ENCODE data around the gene DYNC1H1.

Gene DYNC1H1

DNA sequence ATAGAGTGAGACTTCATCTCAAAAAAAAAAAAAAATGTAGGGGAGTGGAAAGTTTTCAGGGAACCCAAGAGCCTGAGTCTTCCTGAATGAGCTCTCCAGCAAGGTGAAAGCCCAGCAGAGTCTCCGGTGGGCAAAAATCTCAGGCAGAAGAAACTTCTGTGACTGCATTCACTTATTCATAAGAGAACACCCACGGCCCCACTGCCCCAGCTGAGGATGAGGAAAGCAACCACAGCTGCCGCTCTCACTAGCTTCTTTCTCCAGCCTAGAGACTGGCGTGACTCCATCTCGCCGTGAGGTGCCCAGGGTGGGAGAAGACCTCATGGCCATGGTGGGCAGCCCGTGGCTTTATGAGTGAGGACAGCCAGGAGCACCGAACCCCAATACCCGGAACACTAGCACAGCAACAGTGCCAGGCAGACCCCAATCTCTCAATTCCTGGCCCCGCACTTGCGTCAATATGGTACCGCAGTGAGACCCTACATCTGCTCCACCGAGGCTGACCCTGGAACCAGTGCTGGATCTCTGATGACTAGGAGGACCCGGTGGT lies 29.7 kb upstream of the DYNC1H1 start:
- Histone ChIP-seq H4K8ac (ENCODE audit: low read depth, low read length) (no peak overlapping the region), H3K9ac (ENCODE audit: low read length) (no peak overlapping the region), H2BK120ac (ENCODE audit: low read depth, low read length) (no peak overlapping the region), H3K79me2 (ENCODE audit: control insufficient read depth, insufficient read depth, low read length) (no peaks in the 10 kb centered on the region), H2BK15ac (replicated peaks; ENCODE audit: low read depth) (no peak overlapping the region), H3K27ac (ENCODE audit: low read depth, low read length) (no peak overlapping the region), H3K4me2 (ENCODE audit: low read length) (no peak overlapping the region), H3K79me1 (ENCODE audit: low read length) (no peaks in the 10 kb centered on the region), H3K56ac (ENCODE audit: low read length) (no peak overlapping the region), H2BK5ac (ENCODE audit: low read length) (no peak overlapping the region), H4K5ac (ENCODE audit: low read length) (no peak overlapping the region), H3K36me3 (ENCODE audit: control insufficient read depth, insufficient read depth, low read length) (no peaks in the 10 kb centered on the region), H3K4me1 (ENCODE audit: control insufficient read depth, low read depth, low read length) (no peaks in the 10 kb centered on the region), H2AK5ac (ENCODE audit: low read length) (no peak overlapping the region), H3K27me3 (ENCODE audit: insufficient read depth, low read length, poor library complexity) (no peaks in the 10 kb centered on the region), H3K23ac (ENCODE audit: low read length) (no peak overlapping the region), H3K4ac (ENCODE audit: low read depth, low read length) (no peak overlapping the region), H3K4me3 (ENCODE audit: low read length) (no peak overlapping the region), H3K18ac (ENCODE audit: low read length) (no peak overlapping the region)
- DNase-seq: no peak
- no CpG with 5 or more reads among the region's 14 CpGs for WGBS (ENCODE audit: extremely low coverage, insufficient coverage, low lambda C conversion rate)

- no peak overlapping the region for H4K5ac ChIP-seq (ENCODE audit: low read length)
- no peak overlapping the region for H3K27ac ChIP-seq (ENCODE audit: low read depth, low read length)
- H3K18ac ChIP-seq (ENCODE audit: low read length): no peak overlapping the region
- no peak overlapping the region for H3K23ac ChIP-seq (ENCODE audit: low read length)
- H3K79me2 ChIP-seq (ENCODE audit: control insufficient read depth, insufficient read depth, low read length): no peaks in the 10 kb centered on the region
- H2BK120ac ChIP-seq (ENCODE audit: low read depth, low read length): no peak overlapping the region
- DNase-seq: no peak
- H3K4me2 ChIP-seq (ENCODE audit: low read length): no peak overlapping the region
- H3K56ac ChIP-seq (ENCODE audit: low read length): no peak overlapping the region
- no peak overlapping the region for H2BK5ac ChIP-seq (ENCODE audit: low read length)
- H3K36me3 ChIP-seq (ENCODE audit: control insufficient read depth, insufficient read depth, low read length): no peaks in the 10 kb centered on the region
- no peak overlapping the region for H4K8ac ChIP-seq (ENCODE audit: low read depth, low read length)
- H3K4me3 ChIP-seq (ENCODE audit: low read length): no peak overlapping the region
- no peaks in the 10 kb centered on the region for H3K27me3 ChIP-seq (ENCODE audit: insufficient read depth, low read length, poor library complexity)
- WGBS (ENCODE audit: extremely low coverage, insufficient coverage, low lambda C conversion rate): no CpG with 5 or more reads among the region's 13 CpGs
- no peak overlapping the region for H2BK15ac ChIP-seq (replicated peaks; ENCODE audit: low read depth)
- no peak overlapping the region for H2AK5ac ChIP-seq (ENCODE audit: low read length)
- H3K79me1 ChIP-seq (ENCODE audit: low read length): no peaks in the 10 kb centered on the region
- H3K4me1 ChIP-seq (ENCODE audit: control insufficient read depth, low read depth, low read length): no peaks in the 10 kb centered on the region
- no peak overlapping the region for H3K4ac ChIP-seq (ENCODE audit: low read depth, low read length)
- H3K9ac ChIP-seq (ENCODE audit: low read length): no peak overlapping the region
Measured at GRCh38 chr14:101937926-101938767, 26.2 kb upstream of the DYNC1H1 start.

- Histone ChIP-seq H3K4me1 (ENCODE audit: control insufficient read depth, low read depth, low read length) (no peaks in the 10 kb centered on the region), H3K79me2 (ENCODE audit: control insufficient read depth, insufficient read depth, low read length) (no peaks in the 10 kb centered on the region), H3K56ac (ENCODE audit: low read length) (no peak overlapping the region), H3K27me3 (ENCODE audit: insufficient read depth, low read length, poor library complexity) (no peaks in the 10 kb centered on the region), H3K23ac (ENCODE audit: low read length) (no peak overlapping the region), H3K18ac (ENCODE audit: low read length) (no peak overlapping the region), H3K79me1 (ENCODE audit: low read length) (no peaks in the 10 kb centered on the region), H2BK15ac (replicated peaks; ENCODE audit: low read depth) (no peak overlapping the region), H3K36me3 (ENCODE audit: control insufficient read depth, insufficient read depth, low read length) (no peaks in the 10 kb centered on the region), H3K4ac (ENCODE audit: low read depth, low read length) (no peak overlapping the region), H4K5ac (ENCODE audit: low read length) (no peak overlapping the region), H2BK5ac (ENCODE audit: low read length) (no peak overlapping the region), H3K4me3 (ENCODE audit: low read length) (no peak overlapping the region), H2BK120ac (ENCODE audit: low read depth, low read length) (no peak overlapping the region), H4K8ac (ENCODE audit: low read depth, low read length) (no peak overlapping the region), H3K4me2 (ENCODE audit: low read length) (no peak overlapping the region), H3K27ac (ENCODE audit: low read depth, low read length) (no peak overlapping the region), H3K9ac (ENCODE audit: low read length) (no peak overlapping the region), H2AK5ac (ENCODE audit: low read length) (no peak overlapping the region)
- no CpG with 5 or more reads among the region's 5 CpGs for WGBS (ENCODE audit: extremely low coverage, insufficient coverage, low lambda C conversion rate)
- DNase-seq: no peak
Measured at GRCh38 chr14:101939646-101940170, 24.7 kb upstream of the DYNC1H1 start.

GRCh38 chr14:101944451-101944850 lies 19.9 kb upstream of the DYNC1H1 start:
- H3K4me2 ChIP-seq (ENCODE audit: low read length): no peak overlapping the region
- H4K5ac ChIP-seq (ENCODE audit: low read length): no peak overlapping the region
- no peaks in the 10 kb centered on the region for H3K27me3 ChIP-seq (ENCODE audit: insufficient read depth, low read length, poor library complexity)
- no peak overlapping the region for H2BK120ac ChIP-seq (ENCODE audit: low read depth, low read length)
- H2BK5ac ChIP-seq (ENCODE audit: low read length): no peak overlapping the region
- no peak overlapping the region for H3K56ac ChIP-seq (ENCODE audit: low read length)
- no peak overlapping the region for H3K18ac ChIP-seq (ENCODE audit: low read length)
- no peak overlapping the region for H3K4ac ChIP-seq (ENCODE audit: low read depth, low read length)
- no peak overlapping the region for H2AK5ac ChIP-seq (ENCODE audit: low read length)
- no CpG with 5 or more reads among the region's 5 CpGs for WGBS (ENCODE audit: extremely low coverage, insufficient coverage, low lambda C conversion rate)
- H3K36me3 ChIP-seq (ENCODE audit: control insufficient read depth, insufficient read depth, low read length): no peaks in the 10 kb centered on the region
- no peak for DNase-seq
- H3K23ac ChIP-seq (ENCODE audit: low read length): no peak overlapping the region
- H3K79me1 ChIP-seq (ENCODE audit: low read length): peaks cover 2% of the 10 kb centered on the region
- H4K8ac ChIP-seq (ENCODE audit: low read depth, low read length): no peak overlapping the region
- H3K27ac ChIP-seq (ENCODE audit: low read depth, low read length): no peak overlapping the region
- no peaks in the 10 kb centered on the region for H3K4me1 ChIP-seq (ENCODE audit: control insufficient read depth, low read depth, low read length)
- no peaks in the 10 kb centered on the region for H3K79me2 ChIP-seq (ENCODE audit: control insufficient read depth, insufficient read depth, low read length)
- no peak overlapping the region for H2BK15ac ChIP-seq (replicated peaks; ENCODE audit: low read depth)
- no peak overlapping the region for H3K4me3 ChIP-seq (ENCODE audit: low read length)
- no peak overlapping the region for H3K9ac ChIP-seq (ENCODE audit: low read length)

DNA sequence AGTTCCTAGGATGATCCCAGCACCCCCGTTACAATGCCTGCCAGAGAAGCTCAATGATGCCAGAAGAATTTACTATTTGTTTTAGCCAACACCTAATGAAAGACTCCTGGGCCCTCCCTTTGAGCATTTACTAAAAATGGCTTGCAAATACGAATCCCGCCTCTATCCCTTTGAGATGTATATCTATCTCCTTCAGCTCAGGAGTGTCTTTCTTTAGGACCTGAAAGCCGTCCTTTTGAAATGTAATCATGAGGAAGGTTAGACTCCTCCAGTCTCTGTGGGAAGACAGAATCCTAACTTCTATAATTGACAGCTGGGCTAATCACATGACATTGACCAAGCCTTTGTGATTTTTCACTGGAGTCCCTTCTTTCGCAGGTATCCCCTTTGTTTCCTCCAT lies 19.2 kb upstream of the DYNC1H1 start:
- Histone ChIP-seq H3K4ac (ENCODE audit: low read depth, low read length) (no peak overlapping the region), H2BK5ac (ENCODE audit: low read length) (no peak overlapping the region), H3K4me1 (ENCODE audit: control insufficient read depth, low read depth, low read length) (no peaks in the 10 kb centered on the region), H3K27ac (ENCODE audit: low read depth, low read length) (no peak overlapping the region), H3K4me2 (ENCODE audit: low read length) (no peak overlapping the region), H3K36me3 (ENCODE audit: control insufficient read depth, insufficient read depth, low read length) (no peaks in the 10 kb centered on the region), H3K23ac (ENCODE audit: low read length) (no peak overlapping the region), H3K9ac (ENCODE audit: low read length) (no peak overlapping the region), H3K18ac (ENCODE audit: low read length) (no peak overlapping the region), H4K8ac (ENCODE audit: low read depth, low read length) (no peak overlapping the region), H3K27me3 (ENCODE audit: insufficient read depth, low read length, poor library complexity) (no peaks in the 10 kb centered on the region), H3K79me2 (ENCODE audit: control insufficient read depth, insufficient read depth, low read length) (no peaks in the 10 kb centered on the region), H4K5ac (ENCODE audit: low read length) (no peak overlapping the region), H2BK120ac (ENCODE audit: low read depth, low read length) (no peak overlapping the region), H3K79me1 (ENCODE audit: low read length) (peaks cover 2% of the 10 kb centered on the region), H3K4me3 (ENCODE audit: low read length) (no peak overlapping the region), H2BK15ac (replicated peaks; ENCODE audit: low read depth) (no peak overlapping the region), H2AK5ac (ENCODE audit: low read length) (no peak overlapping the region), H3K56ac (ENCODE audit: low read length) (no peak overlapping the region)
- WGBS (ENCODE audit: extremely low coverage, insufficient coverage, low lambda C conversion rate): no CpG with 5 or more reads among the region's 5 CpGs
- no peak for DNase-seq
